GM21381 (cell line): ENCODE results near the gene NMU.
"Not testable (repeated sequence)": the region's sequence is repeated elsewhere in the genome, so short reads cannot be mapped to it uniquely, and the experiment has no call there.

Source experiments
- ATAC-seq: cut with Tn5 transposase; IDR thresholded peaks from one replicate; pipeline ENCODE4 v1.9.1; 2021; ENCODE audit warnings: mild to moderate bottlenecking, moderate library complexity; ENCODE audit not compliant: unreplicated experiment

The NMU gene

DNA sequence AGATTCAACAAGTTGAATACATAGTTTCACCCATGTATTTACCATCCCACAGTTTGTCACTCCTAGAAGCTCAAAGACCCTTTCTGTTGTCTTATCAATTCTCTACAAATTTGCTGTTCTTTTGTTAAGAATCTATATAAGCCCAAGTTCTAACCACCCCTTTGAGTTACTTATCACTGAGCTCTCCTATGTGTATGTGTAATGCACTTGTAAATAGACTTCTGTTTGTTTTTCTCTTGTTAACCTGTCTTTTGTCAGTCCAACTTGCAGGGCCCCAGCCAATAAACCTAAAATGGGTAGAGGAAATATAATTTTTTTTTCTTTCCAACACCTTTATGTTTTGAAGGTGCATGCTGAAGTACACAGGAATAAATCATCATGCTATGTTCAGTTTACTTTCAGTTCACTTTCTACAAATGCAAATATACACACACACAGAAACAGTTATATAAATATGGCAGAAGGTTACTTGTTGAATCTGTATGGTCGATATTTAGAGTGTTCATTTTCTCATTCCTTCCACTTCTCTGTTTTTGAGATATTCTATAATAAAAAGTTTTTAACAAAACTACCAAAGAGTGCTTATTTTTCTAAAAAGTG lies 67.1 kb downstream of the NMU start:
- no peak for ATAC-seq

DNA sequence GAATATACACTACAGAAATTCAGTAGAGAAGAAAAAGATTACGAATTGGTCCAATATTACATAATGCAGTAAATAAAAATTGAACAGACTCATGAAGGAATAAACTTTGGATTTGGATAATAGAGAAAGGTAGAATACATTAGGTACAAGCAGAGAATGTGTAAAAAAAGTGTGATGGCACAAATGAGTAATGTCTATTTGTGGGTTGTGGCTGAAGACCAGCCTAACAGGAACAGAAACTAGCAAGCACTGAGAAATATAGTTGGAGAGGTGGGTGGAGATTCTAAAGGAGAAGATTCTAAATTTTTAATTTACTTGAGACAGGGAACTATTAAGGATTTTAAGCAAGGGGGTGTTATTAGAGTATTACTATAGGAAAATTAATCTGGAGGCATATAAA lies 74.2 kb downstream of the NMU start:
- peak; percentile 99 for ATAC-seq

DNA sequence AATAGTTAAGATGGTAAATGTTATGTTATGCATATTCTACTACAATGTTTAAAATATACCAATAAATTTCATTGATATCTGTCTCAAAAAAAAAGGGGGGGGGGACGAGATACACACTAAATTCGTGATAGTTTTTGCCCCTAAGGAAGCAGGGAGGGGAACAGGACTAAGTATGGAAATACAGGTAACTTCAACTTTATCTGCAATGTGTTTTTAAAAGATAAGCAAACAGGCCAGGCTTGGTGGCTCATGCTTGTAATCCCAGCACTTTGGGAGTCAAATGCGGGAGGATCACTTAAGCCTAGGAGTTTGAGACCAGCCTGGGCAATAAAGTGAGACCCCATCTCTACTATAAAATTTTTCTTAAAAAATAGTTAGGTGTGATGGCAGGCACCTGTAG lies 76.0 kb downstream of the NMU start:
- no peak for ATAC-seq

DNA sequence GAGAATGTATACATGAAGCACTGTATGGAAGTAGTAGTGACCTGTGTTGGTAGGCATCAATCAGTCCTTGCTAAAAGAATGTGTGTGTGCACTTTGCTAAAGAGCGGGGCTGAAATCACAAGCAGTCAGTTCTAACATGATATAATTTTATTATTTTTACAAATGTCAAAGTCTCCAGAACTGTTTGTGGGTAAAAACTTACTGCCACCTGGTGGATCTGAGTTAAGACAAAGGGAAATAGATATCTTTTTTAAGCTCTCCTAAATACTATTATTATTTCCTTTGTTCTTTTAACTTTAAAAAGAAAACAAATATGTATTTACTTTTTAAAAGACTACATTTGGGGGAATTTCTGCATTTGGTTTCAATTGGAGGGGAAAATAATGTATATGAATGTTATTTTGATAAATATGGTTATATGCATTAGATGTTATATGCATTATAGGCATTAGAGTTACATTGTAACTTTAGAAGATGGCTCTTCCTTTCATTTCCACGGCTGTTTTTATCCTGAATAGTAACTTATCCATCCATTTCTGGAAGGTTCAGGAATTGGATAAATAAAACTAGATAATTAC lies 81.6 kb downstream of the NMU start:
- no peak for ATAC-seq

DNA sequence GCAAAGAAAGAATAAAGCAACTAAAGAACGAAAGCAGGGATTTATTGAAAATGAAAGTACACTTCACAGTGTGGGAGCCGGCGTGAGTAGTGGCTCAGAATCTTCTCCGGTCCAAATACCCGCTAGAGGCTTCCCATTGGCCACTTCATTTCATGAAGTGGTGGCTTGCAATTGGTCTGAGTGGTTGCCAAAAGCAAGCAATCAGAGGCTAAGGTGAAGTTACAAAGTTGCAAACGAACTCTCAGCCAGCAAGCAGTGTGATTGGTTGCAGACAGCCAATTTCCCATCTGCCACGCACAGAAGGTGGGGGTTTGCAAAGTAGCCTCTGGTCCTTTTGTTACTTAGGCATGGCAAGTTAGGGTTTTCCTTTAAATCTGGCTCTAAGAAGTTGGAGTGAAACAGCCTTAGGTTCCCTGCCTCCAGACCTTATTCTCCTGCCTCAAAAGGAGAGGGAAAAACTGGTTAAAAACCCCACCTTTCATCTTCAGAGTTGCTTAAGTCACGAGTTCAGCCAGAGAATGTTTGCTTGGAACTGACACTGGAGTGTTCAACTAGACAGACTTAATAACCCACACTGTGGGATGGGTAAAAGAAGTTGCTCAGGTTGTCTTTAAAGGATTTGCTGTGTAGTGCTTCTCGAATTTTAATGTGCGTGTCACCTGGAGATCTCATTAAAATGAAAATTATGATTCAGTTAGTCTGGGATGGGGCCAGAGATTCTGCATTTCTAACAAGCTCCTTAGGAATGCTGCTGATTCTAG lies 82.5 kb downstream of the NMU start:
- no peak for ATAC-seq

DNA sequence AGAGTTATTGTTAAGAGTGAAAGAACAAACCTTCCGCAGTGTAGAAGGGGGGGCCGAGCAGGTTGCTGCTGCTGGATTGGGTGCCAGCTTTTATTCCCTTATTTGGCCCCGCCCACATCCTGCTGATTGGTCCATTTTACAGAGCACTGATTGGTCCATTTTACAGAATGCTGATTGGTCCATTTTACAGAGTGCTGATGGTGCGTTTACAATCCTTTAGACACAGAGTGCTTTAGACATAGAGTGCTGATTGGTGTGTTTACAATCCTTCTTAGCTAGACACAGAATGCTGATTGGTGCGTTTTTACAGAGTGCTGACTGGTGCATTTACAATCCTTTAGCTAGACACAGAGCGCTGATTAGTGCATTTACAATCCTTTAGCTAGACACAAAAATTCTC lies 84.1 kb downstream of the NMU start:
- ATAC-seq: not testable (repeated sequence)

DNA sequence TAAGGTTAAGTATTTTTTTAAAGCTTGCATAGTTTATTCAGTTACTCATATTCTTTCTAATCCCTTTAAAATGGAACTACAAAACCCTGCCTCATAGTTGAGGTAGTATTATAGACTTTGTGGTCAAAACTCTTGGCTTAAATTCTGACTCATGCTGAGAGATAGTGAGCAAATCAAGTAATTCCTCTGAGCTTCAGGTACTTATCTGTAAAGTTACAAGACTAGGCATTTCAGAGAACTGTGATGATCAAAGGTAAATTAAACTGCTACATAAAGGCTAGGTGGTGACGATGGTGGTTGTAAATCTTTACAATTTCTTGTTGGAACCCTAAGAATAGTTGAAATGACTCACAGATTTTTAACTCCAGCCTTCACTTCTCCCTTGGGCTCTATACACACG lies 86.2 kb downstream of the NMU start:
- no peak for ATAC-seq

DNA sequence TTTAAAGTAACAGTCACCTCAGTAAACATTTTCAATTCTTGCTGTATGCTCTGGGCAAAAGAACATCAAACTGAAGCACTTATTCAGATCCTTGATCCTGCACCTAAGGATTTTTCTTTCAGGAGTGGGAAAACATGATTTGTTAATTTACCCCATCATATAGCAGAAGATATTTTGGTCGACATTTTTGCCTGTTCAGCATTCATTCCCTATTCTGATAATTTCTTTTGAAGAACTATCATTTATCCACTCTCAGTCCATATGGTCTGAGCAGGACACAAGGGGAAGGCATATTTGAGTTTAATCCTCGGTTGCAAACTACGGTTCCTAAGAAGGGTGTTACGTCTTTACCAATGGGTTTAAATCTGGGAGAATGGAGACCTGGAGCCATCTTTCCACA lies 88.2 kb downstream of the NMU start:
- ATAC-seq: no peak

DNA sequence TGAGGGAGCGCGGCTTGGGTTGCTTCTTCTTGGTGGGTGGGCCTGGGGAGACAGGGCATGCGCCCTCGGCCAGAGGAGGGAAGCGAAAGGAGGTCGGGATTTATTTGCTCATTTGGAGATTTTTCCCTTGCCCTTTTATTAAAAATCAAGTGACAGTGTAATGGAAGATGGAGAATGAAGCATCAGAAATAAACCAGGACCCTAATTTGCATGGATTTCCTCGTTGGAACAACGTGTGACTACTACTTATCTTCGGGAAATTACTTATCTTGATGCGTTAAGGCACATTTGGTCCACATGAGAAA lies 88.7 kb downstream of the NMU start:
- no peak for ATAC-seq

DNA sequence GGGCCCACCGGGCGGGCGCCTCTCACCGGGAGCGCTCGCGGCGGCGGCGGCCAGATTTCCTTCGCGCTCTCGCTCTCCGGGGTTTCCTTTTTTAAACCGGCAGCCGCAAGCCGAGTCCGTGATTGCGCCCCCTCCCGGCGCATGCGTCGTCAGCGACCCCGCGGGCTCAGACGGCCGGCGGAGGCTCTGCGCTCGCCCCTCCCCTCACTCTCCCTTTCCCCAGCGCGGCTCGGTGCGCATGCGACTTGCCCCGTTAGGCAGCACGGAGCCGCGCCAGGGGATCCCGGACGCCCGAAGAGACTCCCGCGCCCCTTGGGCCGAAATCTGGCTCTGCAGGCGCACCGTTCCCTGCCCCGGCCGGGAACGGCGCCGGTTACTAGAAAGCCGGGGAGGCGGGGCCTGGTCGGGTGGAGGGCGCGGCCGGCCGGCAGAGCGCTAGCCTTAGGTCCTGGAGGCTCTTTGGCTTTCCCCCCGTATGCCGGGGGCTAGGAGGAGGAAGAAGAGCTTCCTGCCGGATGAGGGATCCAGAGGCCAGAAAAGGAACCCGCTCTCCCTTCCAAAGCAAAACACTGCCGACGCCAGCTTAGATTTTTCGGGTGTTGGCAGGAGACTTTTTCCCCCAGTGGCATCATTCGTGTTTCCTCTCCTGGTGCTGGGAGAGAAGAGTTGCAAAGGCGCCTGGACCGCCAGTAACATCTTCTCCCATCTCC lies 89.2 kb downstream of the NMU start, which contains the start of gene CLOCK:
CLOCK (minus strand) TSS at position 154 of the 710 bp plus-strand sequence. CDS start 64,124 bp downstream, outside the sequence.
- ATAC-seq: peak; percentile 74

DNA sequence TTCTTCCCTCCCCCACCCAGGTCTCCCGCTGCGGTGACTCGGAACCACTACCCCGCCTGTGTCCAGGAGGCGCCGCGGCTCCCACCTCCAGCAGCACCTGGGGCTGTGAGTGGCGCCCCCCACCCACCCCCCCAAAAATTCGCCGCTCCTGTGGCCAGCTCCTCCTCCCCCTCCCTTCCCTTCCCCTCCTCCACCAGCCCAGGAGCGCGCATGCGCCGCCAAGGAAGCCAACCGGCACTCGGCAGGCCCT lies 89.7 kb downstream of the NMU start:
- peak; percentile 43 for ATAC-seq

DNA sequence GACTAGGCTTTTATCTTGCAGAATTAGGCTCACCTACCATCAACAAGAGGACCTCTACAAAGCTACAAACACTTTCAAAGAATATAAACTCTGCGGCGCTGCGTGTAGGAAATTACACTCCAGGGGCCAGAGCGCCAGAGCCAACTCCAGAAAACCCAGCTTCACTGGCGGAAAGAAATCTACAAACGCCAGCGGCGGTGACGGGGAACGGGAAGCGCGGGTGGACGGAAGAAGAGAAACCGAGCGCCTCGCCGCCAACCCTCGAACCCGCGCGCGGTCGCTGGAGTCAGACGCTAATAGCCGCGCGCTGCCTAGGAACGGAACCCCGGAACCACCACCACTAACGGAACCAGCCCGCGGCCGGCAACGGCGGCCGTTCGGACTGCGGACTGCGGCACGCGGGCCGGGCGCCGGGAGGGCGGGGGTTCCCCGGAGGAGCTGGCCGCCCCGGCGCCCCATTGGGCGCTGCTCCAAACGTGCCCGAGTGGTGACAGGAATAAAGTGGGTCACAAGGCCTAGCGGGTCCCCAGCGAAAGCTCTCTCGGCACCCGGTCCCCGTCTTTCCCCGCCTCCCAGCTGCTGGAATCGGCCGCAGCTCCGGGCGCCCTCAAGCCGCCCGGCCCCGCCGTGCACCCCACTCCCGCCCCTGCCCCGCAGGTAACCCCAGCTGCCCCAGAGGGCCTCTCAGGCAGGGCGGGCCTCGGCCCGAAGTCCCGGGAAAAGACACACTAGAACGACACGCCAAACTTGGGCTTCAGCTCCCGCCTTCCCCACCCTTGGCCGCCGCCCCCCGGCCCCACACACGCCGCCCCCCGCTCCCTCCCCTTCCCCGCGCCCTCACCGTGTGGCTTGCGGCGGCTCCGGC lies 90.2 kb downstream of the NMU start:
- ATAC-seq: peak; percentile 41
